ENCODE data around the gene S100A7.

- TF ChIP-seq POLR2A (IDR thresholded peaks at IDR 0.05) (no peak), CTCF (IDR thresholded peaks at IDR 0.05) (no peak)
Measured at GRCh38 chr1:153431928-153432327, 28.5 kb downstream of the S100A7 start.

Data from ovary (tissue), 3 donors.